Mucosa of descending colon (tissue), 3 donors: ENCODE results near the gene PPP1R1B. TPM values are rescaled to one million over a fixed set of nuclear protein-coding genes. Genes with fewer than 3 reads are reported as not detected.

Experiments
- ATAC-seq: fragments of 200-7000 bp; cut with Tn5 transposase; one replicate; pipeline ENCODE4 v1.9.1; 2020; ENCODE audit warnings: mild to moderate bottlenecking, moderate library complexity
- DNase-seq, 3 donors: peaks; one replicate each; pipeline ENCODE4 v3.0.0-alpha.2; 2020
- H3K36me3 ChIP-seq: fragments of 200-600 bp; one replicate; pipeline ENCODE4 v1.8.0; 2021; ENCODE audit warnings: low read depth, mild to moderate bottlenecking
- H3K4me1 ChIP-seq: fragments of 200-600 bp; one replicate; pipeline ENCODE4 v1.8.0; 2021; ENCODE audit warnings: low read depth, mild to moderate bottlenecking
- H3K4me3 ChIP-seq: fragments of 200-600 bp; one replicate; pipeline ENCODE4 v1.8.0; 2021; ENCODE audit warnings: mild to moderate bottlenecking
- H3K9me3 ChIP-seq: fragments of 200-600 bp; one replicate; pipeline ENCODE4 v1.8.0; 2021; ENCODE audit warnings: mild to moderate bottlenecking
- intact Hi-C, 2 donors: fragments of 100-400 bp; cut with DNase I in 1 of 2; cut with micrococcal nuclease in 1 of 2; formaldehyde crosslinking; loops; one replicate each; pipeline versions ENCODE4 v1.11.0 to v1.11.1; 2022; cut with DNase I, micrococcal nuclease
- total RNA-seq, 3 donors: library from RNA; stranded (reverse); fragmentation: NEBNext Ultra II Directional in 2 of 3; extraction: Animal tissue kit (Norgen Biotek cat#: 25700) in 2 of 3; gene quantifications; one replicate each; pipeline versions ENCODE4 v1.2.1 to v1.2.4, GENCODE V29; 2021 to 2023
- TF ChIP-seq, protein P1 (sequence below): fragments of 200-600 bp; IDR thresholded peaks from one replicate; pipeline ENCODE4 v1.8.0; 2022; ENCODE audit warnings: antibody characterized with exemption, mild to moderate bottlenecking
- donor health status: DM: no; HTN: no; CAD: no; lungs with moderate emphysema.
- donor health status: DM: no; HTN: no; CAD: no.
- donor health status: DM: no; HTN: yes; CAD: no.

The PPP1R1B gene
- total RNA-seq, 3 donors from 2014 or later = 108 to 362 (median 356) TPM

- peaks cover 29% of the 10 kb centered on the region for H3K4me1 ChIP-seq
- H3K9me3 ChIP-seq = no peaks in the 10 kb centered on the region
- intact Hi-C loops = no loop called here
- TF ChIP-seq, protein P1, sequence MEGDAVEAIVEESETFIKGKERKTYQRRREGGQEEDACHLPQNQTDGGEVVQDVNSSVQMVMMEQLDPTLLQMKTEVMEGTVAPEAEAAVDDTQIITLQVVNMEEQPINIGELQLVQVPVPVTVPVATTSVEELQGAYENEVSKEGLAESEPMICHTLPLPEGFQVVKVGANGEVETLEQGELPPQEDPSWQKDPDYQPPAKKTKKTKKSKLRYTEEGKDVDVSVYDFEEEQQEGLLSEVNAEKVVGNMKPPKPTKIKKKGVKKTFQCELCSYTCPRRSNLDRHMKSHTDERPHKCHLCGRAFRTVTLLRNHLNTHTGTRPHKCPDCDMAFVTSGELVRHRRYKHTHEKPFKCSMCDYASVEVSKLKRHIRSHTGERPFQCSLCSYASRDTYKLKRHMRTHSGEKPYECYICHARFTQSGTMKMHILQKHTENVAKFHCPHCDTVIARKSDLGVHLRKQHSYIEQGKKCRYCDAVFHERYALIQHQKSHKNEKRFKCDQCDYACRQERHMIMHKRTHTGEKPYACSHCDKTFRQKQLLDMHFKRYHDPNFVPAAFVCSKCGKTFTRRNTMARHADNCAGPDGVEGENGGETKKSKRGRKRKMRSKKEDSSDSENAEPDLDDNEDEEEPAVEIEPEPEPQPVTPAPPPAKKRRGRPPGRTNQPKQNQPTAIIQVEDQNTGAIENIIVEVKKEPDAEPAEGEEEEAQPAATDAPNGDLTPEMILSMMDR = no peak
- H3K36me3 ChIP-seq = no peaks in the 10 kb centered on the region
- no peak for ATAC-seq
- no peak overlapping the region for H3K4me3 ChIP-seq
- DNase-seq = no peak
Observed at GRCh38 chr17:39602533-39603303, 24.0 kb upstream of the PPP1R1B start.

- intact Hi-C loops = no loop called here
- TF ChIP-seq, protein P1 = no peak
- H3K4me3 ChIP-seq = no peak overlapping the region
Observed at GRCh38 chr17:39603304-39604016, 23.3 kb upstream of the PPP1R1B start.

GRCh38 chr17:39604911-39605491 lies 21.8 kb upstream of the PPP1R1B start:
- intact Hi-C loops = no loop called here
- no peak for ATAC-seq
- H3K4me3 ChIP-seq = no peak overlapping the region

More at GRCh38 chr17:39603304-39604016, 23.3 kb upstream of the PPP1R1B start:
- Histone ChIP-seq H3K36me3 (no peaks in the 10 kb centered on the region), H3K4me1 (peaks cover 29% of the 10 kb centered on the region), H3K9me3 (no peaks in the 10 kb centered on the region)
- ATAC-seq = no peak
- DNase-seq = no peak

GRCh38 chr17:39605492-39606433 lies 21.0 kb upstream of the PPP1R1B start:
- Histone ChIP-seq H3K4me1 (peaks cover 22% of the 10 kb centered on the region), H3K9me3 (no peaks in the 10 kb centered on the region), H3K36me3 (no peaks in the 10 kb centered on the region), H3K4me3 (no peak overlapping the region)
- peak in 1 of 3 donors; percentile 33 for DNase-seq
- TF ChIP-seq, protein P1 = no peak
- peak; percentile 72 for ATAC-seq
- intact Hi-C loops = no loop called here

More at GRCh38 chr17:39604911-39605491, 21.8 kb upstream of the PPP1R1B start:
- TF ChIP-seq, protein P1 = no peak
- Histone ChIP-seq H3K36me3 (no peaks in the 10 kb centered on the region), H3K4me1 (peaks cover 22% of the 10 kb centered on the region), H3K9me3 (no peaks in the 10 kb centered on the region)
- no peak for DNase-seq
